HUDEP-2 (cell line): ENCODE data around the gene HCAR2.
"Not testable (repeated sequence)": the region's sequence is repeated elsewhere in the genome, so short reads cannot be mapped to it uniquely, and the experiment has no call there.

Source experiments
- DNase-seq, 76 experiments: peaks; one replicate each; lab custom pipeline; 2025; ENCODE audit not compliant: unreplicated experiment in 76 of 76; lab: John Stamatoyannopoulos, UW

HCAR2 gene

DNA sequence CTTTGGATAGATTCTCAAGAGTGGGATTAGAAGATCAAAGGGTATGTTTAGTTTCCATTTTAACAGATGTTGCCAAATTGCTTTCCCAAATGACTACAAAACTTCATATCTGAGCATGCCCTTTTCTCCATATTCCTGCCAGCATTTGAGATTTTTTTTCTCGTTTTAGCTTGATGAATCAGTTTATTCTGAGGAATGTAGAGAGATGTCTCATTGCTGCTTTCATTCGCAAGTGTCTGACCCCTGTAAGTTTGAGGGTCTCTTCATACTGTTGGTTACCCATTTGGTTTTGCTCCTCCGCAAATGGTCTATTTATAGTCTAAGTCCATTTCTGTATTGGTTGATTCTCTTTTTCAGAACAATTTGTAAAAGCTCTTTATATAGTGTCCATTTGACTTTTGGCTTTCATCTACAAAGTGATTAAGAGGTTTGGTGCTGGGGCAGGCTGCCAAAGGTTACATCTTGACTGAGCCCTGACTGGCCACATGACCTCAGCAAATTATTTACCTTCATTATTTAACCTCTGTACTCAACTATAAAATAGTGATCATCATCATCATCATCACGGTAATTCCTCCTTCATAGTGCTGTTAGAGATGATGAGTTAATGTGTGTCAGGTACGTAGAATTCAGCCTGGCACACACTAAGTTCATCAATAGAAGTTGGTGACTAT, 33.6 kb downstream of the HCAR2 start:
- no peak for DNase-seq

DNA sequence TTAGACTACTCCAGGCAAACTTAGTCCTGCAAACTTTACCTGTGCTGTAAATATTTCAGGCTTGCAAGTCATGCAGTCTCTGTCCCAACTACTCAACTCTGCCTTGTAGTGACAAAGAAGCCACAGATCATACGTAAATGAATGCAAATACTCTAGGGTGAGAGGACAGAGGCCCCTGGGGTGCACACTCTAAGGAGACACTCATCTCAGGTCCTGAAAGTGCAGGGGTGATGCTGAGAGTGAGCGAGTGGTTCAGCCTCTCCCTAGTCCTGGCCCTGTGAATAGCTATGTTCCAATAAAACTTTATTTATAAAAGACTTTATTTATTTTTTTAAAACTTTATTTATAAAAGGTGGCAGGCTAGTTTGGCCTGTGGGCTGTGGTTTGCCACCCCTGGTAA, 34.9 kb downstream of the HCAR2 start:
- no peak for DNase-seq

DNA sequence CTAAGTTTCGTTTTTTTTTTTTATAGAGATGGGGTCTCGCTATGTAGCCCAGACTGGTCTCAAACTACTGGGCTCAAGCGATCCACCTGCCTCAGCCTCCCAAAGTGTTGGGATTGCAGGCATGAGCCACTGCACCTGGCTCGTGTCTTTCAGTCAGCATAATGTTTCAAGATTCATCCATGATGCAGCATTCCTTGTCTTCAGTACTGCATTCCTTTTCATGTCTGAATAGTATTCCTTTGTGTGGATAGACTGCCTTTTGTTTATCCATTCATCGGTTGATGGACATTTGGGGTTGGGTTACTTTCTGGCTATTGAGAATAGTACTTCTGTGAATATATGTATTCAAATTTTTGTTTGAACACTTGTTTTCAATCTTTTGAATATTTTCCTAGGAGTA, 37.4 kb downstream of the HCAR2 start:
- DNase-seq: no peak

DNA sequence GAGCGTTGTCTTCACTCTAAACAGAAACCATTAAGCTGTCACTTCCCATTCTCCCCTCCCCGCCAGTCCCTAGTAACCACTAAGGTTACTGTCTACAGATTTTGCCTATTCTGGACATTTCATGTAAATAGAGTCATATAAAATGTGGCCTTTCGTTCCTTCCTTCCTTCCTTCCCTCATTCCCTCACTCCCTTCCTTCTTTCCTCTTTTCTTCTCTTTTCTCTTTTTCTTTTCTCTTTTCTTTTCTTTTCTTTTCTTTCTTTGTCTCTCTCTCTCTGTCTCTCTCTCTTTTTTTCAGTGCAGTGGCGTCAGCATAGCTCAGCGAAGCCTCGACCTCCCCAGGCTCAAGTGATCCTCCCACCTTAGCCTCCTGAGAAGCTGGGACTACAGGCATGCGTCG, 37.8 kb downstream of the HCAR2 start:
- no peak for DNase-seq

DNA sequence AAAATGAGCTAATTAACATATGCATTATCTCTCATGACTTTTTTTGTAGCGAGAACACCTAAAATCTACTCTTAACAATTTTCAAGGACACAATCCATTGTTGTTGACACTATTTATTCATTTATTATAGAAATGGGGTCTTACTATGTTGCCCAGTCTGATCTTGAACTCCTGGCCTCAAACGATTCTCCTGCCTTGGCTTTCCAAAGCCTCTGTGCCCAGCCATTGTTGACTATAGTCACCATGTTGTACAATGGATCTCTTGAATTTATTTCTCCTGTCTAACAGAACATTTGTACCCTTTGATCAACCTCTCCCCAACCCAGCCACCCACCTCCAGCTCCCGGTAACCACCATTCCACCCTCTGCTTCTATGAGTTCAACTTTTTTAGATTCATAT, 41.2 kb downstream of the HCAR2 start:
- no peak for DNase-seq

- no peak for DNase-seq
These were observed 41.9 kb downstream of the HCAR2 start for GRCh38 chr12:122661246-122661645.

- no peak for DNase-seq
These were observed 43.6 kb downstream of the HCAR2 start for GRCh38 chr12:122659579-122659978.

- no peak for DNase-seq
These were observed 46.9 kb downstream of the HCAR2 start for GRCh38 chr12:122656298-122656697.

GRCh38 chr12:122653291-122653690, 49.9 kb downstream of the HCAR2 start:
- not testable (repeated sequence) for DNase-seq

DNA sequence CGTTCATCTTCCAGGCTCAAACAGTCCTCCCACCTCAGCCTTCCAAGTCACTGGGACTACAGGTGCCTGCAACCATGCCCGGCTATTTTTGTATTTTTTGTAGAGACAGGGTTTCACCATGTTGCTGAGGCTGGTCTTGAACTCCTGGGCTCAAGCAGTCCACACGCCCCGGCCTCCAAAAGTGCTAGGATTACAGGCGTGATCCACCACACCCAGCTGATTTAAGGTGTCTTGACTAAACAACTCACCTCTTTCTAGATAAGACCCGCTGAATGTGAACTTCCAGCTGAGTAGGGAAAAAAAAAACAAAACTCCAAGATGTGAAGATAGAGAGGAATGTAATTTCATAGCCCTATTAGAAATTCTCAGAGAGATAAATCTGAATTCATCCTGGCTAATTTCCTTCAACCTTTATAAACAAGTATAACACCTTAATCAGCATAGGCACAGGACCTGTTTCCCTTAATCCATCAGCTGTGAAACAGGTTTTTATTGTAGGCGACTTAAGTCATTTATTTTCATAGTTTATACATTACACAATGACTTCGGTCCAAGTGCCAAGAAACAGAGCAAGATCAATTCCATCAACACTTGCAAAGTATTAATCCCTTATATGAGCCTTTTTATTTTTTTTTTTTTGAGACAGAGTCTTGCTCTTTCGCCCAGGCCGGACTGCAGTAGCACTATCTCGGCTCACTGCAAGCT, 51.5 kb downstream of the HCAR2 start:
- no peak for DNase-seq
